Measurements from ENCODE around the gene COL1A2.

- TF ChIP-seq POLR2A (IDR thresholded peaks at IDR 0.05; ENCODE audit: low read depth, low read length) (no peak), POLR2AphosphoS5 (IDR thresholded peaks at IDR 0.05; ENCODE audit: low read depth, low read length) (no peak), TAF1 (IDR thresholded peaks at IDR 0.05; ENCODE audit: borderline replicate concordance, low read depth, low read length) (no peak)
These were observed 15.9 kb downstream of the COL1A2 start for GRCh38 chr7:94410413-94411187.
